Transverse colon (tissue), 4 donors: ENCODE measurements around the gene SIX1. TPM values are rescaled to one million over a fixed set of nuclear protein-coding genes. Genes with fewer than 3 reads are reported as not detected.

Source experiments
- DNase-seq: peaks from one replicate; pipeline ENCODE4 v3.0.0-alpha.2; 2019
- H3K27ac ChIP-seq, 4 donors: fragments of 200-600 bp; sonication (generic); 2 replicates each; pipeline ENCODE4 v1.5.1; 2016 to 2018; ENCODE audit warnings: inconsistent platforms in 4 of 4
- H3K27me3 ChIP-seq: fragments of 200-600 bp; sonication (generic); 2 replicates; pipeline ENCODE4 v1.5.1; 2017; ENCODE audit warnings: inconsistent platforms
- H3K36me3 ChIP-seq, 4 donors: fragments of 200-600 bp; sonication (generic); 2 replicates each; pipeline ENCODE4 v1.5.1; 2017 to 2019; ENCODE audit warnings: inconsistent platforms in 4 of 4
- H3K4me1 ChIP-seq, 4 donors: fragments of 200-600 bp; sonication (generic); 2 replicates each; pipeline ENCODE4 v1.5.1; 2017 to 2020; ENCODE audit warnings: inconsistent platforms in 4 of 4
- H3K4me3 ChIP-seq, 4 donors: fragments of 200-600 bp; sonication (generic); 1 replicate in 1 of 4; 2 replicates in 3 of 4; pipeline versions ENCODE4 v1.5.1 to v1.6.1; 2017 to 2019; ENCODE audit warnings: inconsistent platforms in 4 of 4
- H3K9me3 ChIP-seq, 2 donors: fragments of 200-600 bp; sonication (generic); 2 replicates each; pipeline ENCODE4 v1.5.1; 2017 to 2019; ENCODE audit warnings: inconsistent platforms in 2 of 2
- EP300 ChIP-seq: sonication (generic); formaldehyde crosslinking; IDR thresholded peaks from one replicate; pipeline ENCODE4 v1.6.1; 2017; ENCODE audit warnings: antibody characterized with exemption, low read depth
- POLR2A ChIP-seq: fragments of 450-650 bp; IDR thresholded peaks from one replicate; pipeline ENCODE4 v1.6.1; 2016; ENCODE audit warnings: antibody characterized with exemption, mild to moderate bottlenecking, moderate library complexity
- POLR2AphosphoS5 ChIP-seq, 3 donors: sonication (generic); formaldehyde crosslinking; IDR thresholded peaks; one replicate each; pipeline ENCODE4 v1.6.1; 2016; ENCODE audit warnings: antibody characterized with exemption in 3 of 3
- WGBS, 2 donors: methylation state at CpG; one replicate each; pipeline ENCODE4 v1.1.5; 2018; ENCODE audit warnings: low coverage in 1 of 2; 5-methylcytosine and 5-hydroxymethylcytosine counted together
- in situ Hi-C, 4 donors: fragments of 200-750 bp; cut with MboI; loops; one replicate each; pipeline versions ENCODE4 v1.15.0 to v1.15.1; 2017; ENCODE audit warnings: low sequenced_read_pairs in 3 of 4, low pct_ligation_motif_present in 1 of 4, low pct_unique_long_range_greater_than_20kb in 1 of 4
- intact Hi-C: fragments of 100-400 bp; cut with DNase I; formaldehyde crosslinking; loops from one replicate; pipeline ENCODE4 v1.15.1; 2023; ENCODE audit warnings: low total_unique reads
- total RNA-seq, 4 donors: library from RNA; depleted of rRNA; stranded (reverse); fragments of >200 nt; gene quantifications; one replicate each; pipeline ENCODE4 v1.1.0, GENCODE V29; 2016
- TF ChIP-seq, protein P1 (sequence below), 5 experiments: fragments of 200-600 bp in 3 of 5; fragments of 450-650 bp in 2 of 5; sonication (generic) in 3 of 5; IDR thresholded peaks; 1 replicate in 2 of 5; 2 replicates in 3 of 5; pipeline ENCODE4 v1.5.1; 2016 to 2017; ENCODE audit warnings: antibody characterized with exemption in 5 of 5, inconsistent platforms in 3 of 5, mild to moderate bottlenecking in 2 of 5, moderate library complexity in 1 of 5

Gene SIX1
- total RNA-seq, 4 donors from 2014 or later: 0.14 TPM; not detected in 3

DNA sequence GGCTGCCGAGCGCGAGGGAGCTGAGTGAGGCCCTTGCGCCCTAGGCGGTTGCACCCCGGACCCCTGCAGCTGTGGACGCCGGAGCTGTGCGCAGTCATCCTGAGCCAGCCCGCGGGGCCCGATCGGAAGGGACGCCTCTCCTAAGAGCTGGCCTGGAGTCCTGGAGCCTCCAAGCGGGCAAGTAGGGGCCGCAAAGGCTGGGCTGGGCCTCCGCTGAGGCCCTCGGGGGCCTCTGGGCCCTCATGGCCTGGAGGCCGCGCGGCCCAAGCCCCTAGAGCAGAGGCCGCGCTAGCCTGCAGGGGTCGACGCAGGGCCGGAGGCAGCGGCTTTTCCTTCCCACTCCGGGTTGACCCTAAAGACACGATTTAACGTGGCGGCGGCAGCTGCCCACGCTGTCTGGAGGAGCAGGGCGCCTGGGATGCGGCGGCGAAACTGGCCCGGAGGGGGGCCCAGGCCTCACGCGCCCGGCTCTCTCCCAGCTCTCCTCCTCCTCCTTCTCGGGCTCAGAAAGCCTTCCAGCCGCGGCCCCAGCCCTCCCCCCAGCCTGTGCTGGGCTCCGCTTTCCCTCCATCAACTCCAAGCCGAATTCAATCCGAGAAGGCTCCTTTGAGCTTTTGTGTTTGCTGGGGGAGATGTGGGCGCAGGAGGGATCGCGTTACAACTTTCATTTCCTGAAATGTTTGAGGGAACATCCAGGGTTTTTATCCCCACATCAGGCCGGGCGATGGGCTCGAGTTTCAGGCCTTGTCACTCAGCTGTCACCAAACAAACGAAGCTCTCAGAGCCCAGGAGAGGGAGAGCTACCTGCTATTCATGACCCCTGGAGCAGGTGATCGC, 11.6 kb downstream of the SIX1 start:
- peaks cover 93% of the 10 kb centered on the region for H3K27me3 ChIP-seq
- H3K36me3 ChIP-seq: no peaks in the 10 kb centered on the region
- no peaks in the 10 kb centered on the region for H3K9me3 ChIP-seq
- no peak for TF ChIP-seq POLR2AphosphoS5 (IDR thresholded peaks at IDR 0.05)
- TF ChIP-seq EP300: no peak
- TF ChIP-seq, protein P1, sequence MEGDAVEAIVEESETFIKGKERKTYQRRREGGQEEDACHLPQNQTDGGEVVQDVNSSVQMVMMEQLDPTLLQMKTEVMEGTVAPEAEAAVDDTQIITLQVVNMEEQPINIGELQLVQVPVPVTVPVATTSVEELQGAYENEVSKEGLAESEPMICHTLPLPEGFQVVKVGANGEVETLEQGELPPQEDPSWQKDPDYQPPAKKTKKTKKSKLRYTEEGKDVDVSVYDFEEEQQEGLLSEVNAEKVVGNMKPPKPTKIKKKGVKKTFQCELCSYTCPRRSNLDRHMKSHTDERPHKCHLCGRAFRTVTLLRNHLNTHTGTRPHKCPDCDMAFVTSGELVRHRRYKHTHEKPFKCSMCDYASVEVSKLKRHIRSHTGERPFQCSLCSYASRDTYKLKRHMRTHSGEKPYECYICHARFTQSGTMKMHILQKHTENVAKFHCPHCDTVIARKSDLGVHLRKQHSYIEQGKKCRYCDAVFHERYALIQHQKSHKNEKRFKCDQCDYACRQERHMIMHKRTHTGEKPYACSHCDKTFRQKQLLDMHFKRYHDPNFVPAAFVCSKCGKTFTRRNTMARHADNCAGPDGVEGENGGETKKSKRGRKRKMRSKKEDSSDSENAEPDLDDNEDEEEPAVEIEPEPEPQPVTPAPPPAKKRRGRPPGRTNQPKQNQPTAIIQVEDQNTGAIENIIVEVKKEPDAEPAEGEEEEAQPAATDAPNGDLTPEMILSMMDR (IDR thresholded peaks at IDR 0.05): no peak
- TF ChIP-seq POLR2A: no peak
- peak overlapping the region in 2 of 4 donors; percentile 16 to 46 for H3K4me3 ChIP-seq
- WGBS, 2 donors: 20 to 33% methylated on average over 1 to 43 of the region's 55 CpGs
- intact Hi-C loops: no loop called here
- in situ Hi-C loops: no loop called here
- DNase-seq: no peak
- no peak overlapping the region for H3K27ac ChIP-seq
- peaks cover 3 to 24% (median 19%) of the 10 kb centered on the region in 4 donors for H3K4me1 ChIP-seq

DNA sequence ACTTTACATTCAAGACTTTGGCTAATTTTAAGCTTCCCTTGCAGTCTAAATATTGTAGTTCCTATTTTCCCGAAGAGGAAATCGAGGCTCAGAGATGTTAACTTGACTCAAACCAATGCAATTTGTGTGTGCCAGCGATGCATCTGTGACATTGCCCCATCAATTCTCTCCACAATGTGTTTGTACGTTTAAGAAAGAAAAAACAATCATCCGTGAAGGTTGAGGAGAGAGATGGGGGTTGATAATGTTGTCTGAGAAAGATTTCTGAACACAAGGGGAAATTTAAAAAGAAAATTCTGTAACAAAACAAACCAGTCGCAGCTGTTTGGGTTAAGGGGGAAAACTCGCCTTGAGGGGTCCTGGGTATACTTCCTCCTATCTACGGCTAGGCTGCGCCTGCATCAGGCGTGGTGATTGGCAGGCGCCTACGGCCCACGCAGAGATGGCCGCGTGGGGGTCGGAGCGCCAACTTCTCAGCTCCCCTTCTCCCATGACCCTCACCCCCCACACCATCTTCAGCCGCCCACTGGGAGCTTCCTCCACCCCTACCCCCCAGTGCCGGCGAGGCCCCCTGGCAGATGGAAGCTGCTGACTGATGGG, 12.3 kb downstream of the SIX1 start:
- Histone ChIP-seq H3K27ac (no peak overlapping the region), H3K9me3 (no peaks in the 10 kb centered on the region), H3K4me3 (peak overlapping the region in 2 of 4 donors; percentile 16 to 46), H3K27me3 (peaks cover 93% of the 10 kb centered on the region), H3K4me1 (peaks cover 2 to 17% (median 12%) of the 10 kb centered on the region in 4 donors), H3K36me3 (no peaks in the 10 kb centered on the region)
- WGBS, 2 donors: 49 to 58% methylated on average over 9 to 20 of the region's 20 CpGs
- TF ChIP-seq POLR2A (no peak), EP300 (no peak)
- TF ChIP-seq, protein P1 (IDR thresholded peaks at IDR 0.05): no peak
- intact Hi-C loops: no loop called here
- no peak for DNase-seq
- in situ Hi-C loops: no loop called here

DNA sequence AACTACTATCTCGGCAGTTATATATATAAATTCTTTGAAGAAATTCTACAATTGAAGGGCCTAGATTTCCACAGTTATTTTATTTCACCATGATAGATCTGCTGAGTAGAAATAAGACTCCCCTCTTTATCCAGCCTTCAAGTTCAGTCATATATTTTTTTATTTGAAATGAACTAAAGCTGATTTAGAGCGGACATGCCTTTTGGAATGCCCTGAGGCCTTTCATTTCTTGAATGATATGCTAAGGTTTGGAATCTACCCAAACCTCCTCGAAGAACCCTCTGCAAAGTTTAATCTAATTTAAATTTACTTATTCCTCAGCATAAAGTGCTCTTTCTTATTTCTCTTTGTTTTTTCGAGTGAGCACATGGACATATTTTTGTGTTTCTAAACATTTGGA, 15.1 kb downstream of the SIX1 start:
- TF ChIP-seq POLR2AphosphoS5 (IDR thresholded peaks at IDR 0.05): no peak
- TF ChIP-seq, protein P1 (IDR thresholded peaks at IDR 0.05): no peak
- TF ChIP-seq EP300: no peak
- no peak for TF ChIP-seq POLR2A
- intact Hi-C loops: no loop called here

DNA sequence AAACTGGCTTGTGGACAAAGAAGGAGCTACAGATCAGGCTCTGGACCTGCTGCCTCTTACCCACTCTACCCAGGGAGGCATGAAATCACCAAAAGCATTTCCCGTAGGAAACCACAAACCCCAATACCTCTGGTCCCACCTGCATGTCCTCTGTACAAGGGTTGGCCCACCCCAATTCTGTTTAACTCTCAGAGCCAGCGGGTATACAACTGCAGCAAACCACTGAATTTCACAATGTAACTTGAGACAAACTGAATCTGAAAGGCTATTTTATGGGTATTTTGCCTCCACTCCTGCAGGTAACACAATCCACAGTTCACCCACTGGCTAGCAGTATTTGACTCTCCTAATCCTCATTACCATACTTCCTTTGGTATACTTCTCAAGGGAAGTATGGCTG, 16.5 kb downstream of the SIX1 start:
- H3K27ac ChIP-seq: no peak overlapping the region
- TF ChIP-seq, protein P1 (IDR thresholded peaks at IDR 0.05): no peak
- TF ChIP-seq EP300: no peak
- no peak for TF ChIP-seq POLR2AphosphoS5 (IDR thresholded peaks at IDR 0.05)
- TF ChIP-seq POLR2A: no peak
- no peak overlapping the region for H3K4me3 ChIP-seq
- intact Hi-C loops (no loop called here), in situ Hi-C loops (loop anchor here in 1 of 4 donors (5.0 kb wide), 1 partner anchor 385 kb away; no protein-coding TSS in a partner anchor)
- peaks cover 0 to 7% (median 5%) of the 10 kb centered on the region in 4 donors for H3K4me1 ChIP-seq
- H3K36me3 ChIP-seq: no peaks in the 10 kb centered on the region
- no peak for DNase-seq
- WGBS, 2 donors: 75 to 80% methylated on average over 1 to 2 of the region's 2 CpGs
- no peaks in the 10 kb centered on the region for H3K9me3 ChIP-seq
- peaks cover 53% of the 10 kb centered on the region for H3K27me3 ChIP-seq

More for the DNA sequence above, 15.1 kb downstream of the SIX1 start:
- in situ Hi-C loops: loop anchor here in 1 of 4 donors (5.0 kb wide), 1 partner anchor 383 kb away; no protein-coding TSS in a partner anchor
- no peaks in the 10 kb centered on the region for H3K36me3 ChIP-seq
- no peaks in the 10 kb centered on the region for H3K9me3 ChIP-seq
- peaks cover 67% of the 10 kb centered on the region for H3K27me3 ChIP-seq
- H3K4me1 ChIP-seq: peaks cover 0 to 11% (median 10%) of the 10 kb centered on the region in 4 donors
- no peak overlapping the region for H3K27ac ChIP-seq
- DNase-seq: no peak
- no peak overlapping the region for H3K4me3 ChIP-seq
- WGBS, 2 donors: 65 to 78% methylated on average over 4 of the region's 4 CpGs
